HG03103 (cell line): ENCODE measurements around the gene ACO1.

ENCODE experiments used
- ATAC-seq: cut with Tn5 transposase; IDR thresholded peaks from one replicate; pipeline ENCODE4 v1.9.1; 2021; ENCODE audit warnings: low read depth; ENCODE audit not compliant: unreplicated experiment

ACO1 gene

GRCh38 chr9:32413424-32413823, 29.0 kb downstream of the ACO1 start:
- ATAC-seq: no peak

GRCh38 chr9:32414856-32415255, 30.4 kb downstream of the ACO1 start:
- no peak for ATAC-seq

- ATAC-seq: no peak
Observed at GRCh38 chr9:32419921-32420320, 35.5 kb downstream of the ACO1 start.

- ATAC-seq: no peak
Observed at GRCh38 chr9:32422237-32422806, 37.9 kb downstream of the ACO1 start.

- ATAC-seq: no peak
Observed at GRCh38 chr9:32423371-32423770, 38.9 kb downstream of the ACO1 start.

- no peak for ATAC-seq
Observed at GRCh38 chr9:32424616-32425015, 40.2 kb downstream of the ACO1 start.

- ATAC-seq: no peak
Observed at GRCh38 chr9:32426278-32426939, 42.0 kb downstream of the ACO1 start.

- no peak for ATAC-seq
Observed at GRCh38 chr9:32427111-32427873, 42.8 kb downstream of the ACO1 start.

GRCh38 chr9:32430720-32431119, 46.3 kb downstream of the ACO1 start:
- ATAC-seq: no peak

- ATAC-seq: no peak
Observed at GRCh38 chr9:32431196-32431595, 46.8 kb downstream of the ACO1 start.

- ATAC-seq: peak; percentile 51
Observed at GRCh38 chr9:32431940-32432555, 47.6 kb downstream of the ACO1 start.

- no peak for ATAC-seq
Observed at GRCh38 chr9:32434892-32435291, 50.4 kb downstream of the ACO1 start.

- ATAC-seq: no peak
Observed at GRCh38 chr9:32441678-32442077, 57.2 kb downstream of the ACO1 start.

GRCh38 chr9:32442433-32442832, 58.0 kb downstream of the ACO1 start:
- no peak for ATAC-seq

- no peak for ATAC-seq
Observed at GRCh38 chr9:32449969-32450368, 65.5 kb downstream of the ACO1 start.

- ATAC-seq: no peak
Observed at GRCh38 chr9:32454280-32454679, 69.8 kb downstream of the ACO1 start.

GRCh38 chr9:32455738-32456137, 71.3 kb downstream of the ACO1 start:
- ATAC-seq: no peak

GRCh38 chr9:32456564-32456963, 72.1 kb downstream of the ACO1 start:
- no peak for ATAC-seq

GRCh38 chr9:32463500-32464293, 79.3 kb downstream of the ACO1 start:
- ATAC-seq: no peak

- ATAC-seq: no peak
Observed at GRCh38 chr9:32468740-32469139, 84.3 kb downstream of the ACO1 start.

- no peak for ATAC-seq
Observed at GRCh38 chr9:32472344-32472743, 87.9 kb downstream of the ACO1 start.
